Heart left ventricle (tissue), 13 donors: ENCODE data around the gene BORCS8.

ENCODE experiments used
- CTCF ChIP-seq, 12 donors: fragments of 200-600 bp; sonication (generic) in 4 of 12; IDR thresholded peaks; one replicate each; pipeline versions ENCODE4 v1.5.0 to v1.8.0; 2018 to 2022; ENCODE audit warnings: antibody characterized with exemption in 12 of 12, mild to moderate bottlenecking in 5 of 12
- POLR2A ChIP-seq, 2 donors: fragments of 450-650 bp; IDR thresholded peaks; one replicate each; pipeline ENCODE4 v1.6.1; 2017; ENCODE audit warnings: antibody characterized with exemption in 2 of 2, mild to moderate bottlenecking in 2 of 2, moderate library complexity in 2 of 2
- donor health status: ischemic (EF 13 %, LVEDD 7.1; RV severe dilation, severe dysfunction).
- donor health status: DM: no; HTN: yes; CAD: no.
- donor health status: DM: no; HTN: no; CAD: no.
- donor health status: ischemic (EF 25% LVEDD 6.9; RV normal size, moderate dysfunction).
- donor health status: ischemic (EF 25% LVEDD 5.7; RV mildly dilated, moderate dysfunction).
- donor health status: ischemic (EF 35%, LVEDD 5.7; RV mildly dilated, moderate dysfunction).
- donor health status: nonischemic (EF 11% LVEDD 7.7; RV severe dilation, severe dysfunction).
- donor health status: DM: yes; HTN: yes; CAD: no.
- donor health status: PGD.
- donor health status: ischemic (EF 29% LVEDD 5.4; RV normal size, mild dysfunction).
- donor health status: nonischemic (EF 23%, LVEDD 6.1; RV moderate dilation, normal function).

- TF ChIP-seq CTCF (IDR thresholded peaks at IDR 0.05), result no peak
- peak in 1 of 2 donors; percentile 71 for TF ChIP-seq POLR2A (IDR thresholded peaks at IDR 0.05)
These were observed at the start of gene BORCS8, which contains the start of gene RFXANK for GRCh38 chr19:19192078-19192882.
